HG02884 (cell line): Measurements from ENCODE around the gene KNCN.

ENCODE experiments used
- ATAC-seq: cut with Tn5 transposase; IDR thresholded peaks from one replicate; pipeline ENCODE4 v1.9.1; 2021; ENCODE audit warnings: mild to moderate bottlenecking, moderate library complexity; ENCODE audit not compliant: unreplicated experiment

Gene KNCN

GRCh38 chr1:46551597-46552095 is at the start of gene KNCN:
Gene KNCN (minus strand): TSS chr1:46551647. CDS start chr1:46551215, 432 bp downstream.
- ATAC-seq = no peak

GRCh38 chr1:46599059-46599970 is 47.9 kb upstream of the KNCN start:
- ATAC-seq = no peak

- no peak for ATAC-seq
These were observed 45.4 kb upstream of the KNCN start for GRCh38 chr1:46596846-46597245.

GRCh38 chr1:46596036-46596435 is 44.6 kb upstream of the KNCN start:
- no peak for ATAC-seq

- ATAC-seq = no peak
These were observed 43.7 kb upstream of the KNCN start for GRCh38 chr1:46595127-46595526.

GRCh38 chr1:46594063-46594462 is 42.6 kb upstream of the KNCN start:
- no peak for ATAC-seq

- ATAC-seq = no peak
These were observed 41.4 kb upstream of the KNCN start for GRCh38 chr1:46592823-46593222.

GRCh38 chr1:46589529-46589928 is 38.1 kb upstream of the KNCN start:
- ATAC-seq = no peak

GRCh38 chr1:46587069-46587468 is 35.6 kb upstream of the KNCN start:
- no peak for ATAC-seq

GRCh38 chr1:46585312-46585938 is 34.0 kb upstream of the KNCN start:
- ATAC-seq = no peak

GRCh38 chr1:46583494-46583893 is 32.0 kb upstream of the KNCN start:
- no peak for ATAC-seq

- ATAC-seq = no peak
These were observed 31.5 kb upstream of the KNCN start for GRCh38 chr1:46582972-46583371.

- no peak for ATAC-seq
These were observed 30.4 kb upstream of the KNCN start for GRCh38 chr1:46581681-46582455.

- ATAC-seq = no peak
These were observed 28.9 kb upstream of the KNCN start for GRCh38 chr1:46580140-46580903.

GRCh38 chr1:46577671-46578070 is 26.2 kb upstream of the KNCN start:
- ATAC-seq = no peak

GRCh38 chr1:46576596-46576995 is 25.1 kb upstream of the KNCN start:
- no peak for ATAC-seq

- no peak for ATAC-seq
These were observed 24.3 kb upstream of the KNCN start for GRCh38 chr1:46575778-46576177.

- ATAC-seq = no peak
These were observed 23.9 kb upstream of the KNCN start for GRCh38 chr1:46575300-46575699.

GRCh38 chr1:46571691-46572225 is 20.3 kb upstream of the KNCN start:
- ATAC-seq = no peak
